ENCODE data around the gene ZNF385B. TPM values are rescaled to one million over a fixed set of nuclear protein-coding genes. Genes with fewer than 3 reads are reported as not detected.
"Not testable (repeated sequence)": the region's sequence is repeated elsewhere in the genome, so short reads cannot be mapped to it uniquely, and the experiment has no call there.

Gene ZNF385B
- total and polyA plus RNA-seq, 7 donors, result 0.35 to 5.6 (median 3.0) TPM; not detected in 1

DNA sequence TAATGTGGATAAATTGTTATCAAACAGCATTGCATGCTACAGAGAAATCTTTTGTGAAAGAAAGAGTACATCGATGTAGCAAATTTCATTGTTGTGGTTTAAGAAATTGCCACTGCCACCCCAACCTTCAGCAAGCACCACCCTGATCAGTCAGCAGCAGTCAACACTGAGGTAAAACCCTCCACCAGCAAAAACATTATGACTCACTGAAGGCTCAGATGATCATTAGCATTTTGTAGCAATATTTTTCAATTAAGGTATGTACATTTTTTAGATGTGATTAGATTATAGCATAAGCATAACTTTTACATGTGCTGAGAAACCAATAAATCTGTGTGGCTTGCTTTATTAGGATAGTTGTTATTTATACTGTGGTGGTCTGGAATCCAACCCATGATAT is 75.5 kb downstream of the ZNF385B start:
- Histone ChIP-seq H3K27me3 (no peaks in the 10 kb centered on the region), H3K4me1 (no peaks in the 10 kb centered on the region), H3K36me3 (no peaks in the 10 kb centered on the region), H3K4me3 (no peak overlapping the region), H3K27ac (no peak overlapping the region), H3K9me3 (no peaks in the 10 kb centered on the region)
- WGBS, 2 donors, result 90 to 93% methylated on average over 1 of the region's 1 CpG
- no peak for DNase-seq
- intact Hi-C loops (cut with DNase I), result no loop called here
- TF ChIP-seq POLR2AphosphoS5 (IDR thresholded peaks at IDR 0.05) (no peak), EP300 (IDR thresholded peaks at IDR 0.05) (no peak), POLR2A (IDR thresholded peaks at IDR 0.05) (no peak)
- TF ChIP-seq, protein P1, sequence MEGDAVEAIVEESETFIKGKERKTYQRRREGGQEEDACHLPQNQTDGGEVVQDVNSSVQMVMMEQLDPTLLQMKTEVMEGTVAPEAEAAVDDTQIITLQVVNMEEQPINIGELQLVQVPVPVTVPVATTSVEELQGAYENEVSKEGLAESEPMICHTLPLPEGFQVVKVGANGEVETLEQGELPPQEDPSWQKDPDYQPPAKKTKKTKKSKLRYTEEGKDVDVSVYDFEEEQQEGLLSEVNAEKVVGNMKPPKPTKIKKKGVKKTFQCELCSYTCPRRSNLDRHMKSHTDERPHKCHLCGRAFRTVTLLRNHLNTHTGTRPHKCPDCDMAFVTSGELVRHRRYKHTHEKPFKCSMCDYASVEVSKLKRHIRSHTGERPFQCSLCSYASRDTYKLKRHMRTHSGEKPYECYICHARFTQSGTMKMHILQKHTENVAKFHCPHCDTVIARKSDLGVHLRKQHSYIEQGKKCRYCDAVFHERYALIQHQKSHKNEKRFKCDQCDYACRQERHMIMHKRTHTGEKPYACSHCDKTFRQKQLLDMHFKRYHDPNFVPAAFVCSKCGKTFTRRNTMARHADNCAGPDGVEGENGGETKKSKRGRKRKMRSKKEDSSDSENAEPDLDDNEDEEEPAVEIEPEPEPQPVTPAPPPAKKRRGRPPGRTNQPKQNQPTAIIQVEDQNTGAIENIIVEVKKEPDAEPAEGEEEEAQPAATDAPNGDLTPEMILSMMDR (IDR thresholded peaks at IDR 0.05), result no peak

DNA sequence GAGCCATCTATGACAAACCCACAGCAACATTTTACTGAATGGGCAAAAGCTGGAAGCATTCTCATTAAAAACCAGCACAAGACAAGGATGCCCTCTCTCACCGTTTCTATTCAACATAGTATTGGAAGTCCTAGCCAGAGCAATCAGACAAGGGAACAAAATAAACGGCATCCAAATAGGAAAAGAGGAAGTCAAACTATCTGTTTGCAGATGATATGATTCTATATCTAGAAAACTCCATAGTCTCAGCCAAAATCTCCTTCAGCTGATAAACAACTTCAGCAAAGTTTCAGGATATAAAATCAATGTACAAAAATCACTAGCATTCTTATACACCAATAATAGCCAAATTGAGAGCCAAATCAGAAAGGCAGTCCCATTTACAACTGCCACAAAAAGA is 79.1 kb downstream of the ZNF385B start:
- 81% methylated on average over 2 of the region's 2 CpGs for WGBS, 2 donors
- H3K36me3 ChIP-seq; H3K9me3 ChIP-seq; intact Hi-C loops (cut with DNase I); H3K4me1 ChIP-seq; DNase-seq; H3K27me3 ChIP-seq; H3K4me3 ChIP-seq; H3K27ac ChIP-seq: not testable (repeated sequence)

DNA sequence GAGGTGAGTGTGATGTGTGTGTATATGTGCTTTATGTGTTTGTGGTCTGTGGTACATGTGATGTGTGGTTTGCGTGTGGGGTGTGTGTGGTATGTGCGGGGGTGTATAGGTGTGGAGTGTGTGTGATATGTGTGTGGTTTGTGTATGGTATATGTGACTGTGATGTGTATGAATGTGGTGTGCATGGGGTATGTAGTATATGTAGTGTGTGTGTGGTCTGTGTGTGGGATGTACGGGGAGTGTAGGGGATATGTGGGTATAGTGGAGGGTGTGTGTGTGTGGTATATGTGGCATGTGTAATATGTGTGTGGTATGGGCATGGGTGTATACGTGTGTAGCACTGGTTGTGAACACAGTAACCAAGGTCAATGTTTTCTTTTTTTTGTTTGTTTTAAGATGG is 87.4 kb downstream of the ZNF385B start:
- no peaks in the 10 kb centered on the region for H3K9me3 ChIP-seq
- intact Hi-C loops (cut with DNase I), result no loop called here
- no peaks in the 10 kb centered on the region for H3K27me3 ChIP-seq
- WGBS, 2 donors, result 93 to 94% methylated on average over 4 of the region's 4 CpGs
- TF ChIP-seq EP300 (IDR thresholded peaks at IDR 0.05) (no peak), POLR2A (IDR thresholded peaks at IDR 0.05) (no peak), POLR2AphosphoS5 (IDR thresholded peaks at IDR 0.05) (no peak)
- TF ChIP-seq, protein P1 (IDR thresholded peaks at IDR 0.05), result no peak
- H3K36me3 ChIP-seq, result no peaks in the 10 kb centered on the region
- H3K27ac ChIP-seq, result no peak overlapping the region
- H3K4me3 ChIP-seq, result no peak overlapping the region
- peaks cover 0 to 4% (median 2%) of the 10 kb centered on the region in 4 donors for H3K4me1 ChIP-seq
- DNase-seq, result no peak

DNA sequence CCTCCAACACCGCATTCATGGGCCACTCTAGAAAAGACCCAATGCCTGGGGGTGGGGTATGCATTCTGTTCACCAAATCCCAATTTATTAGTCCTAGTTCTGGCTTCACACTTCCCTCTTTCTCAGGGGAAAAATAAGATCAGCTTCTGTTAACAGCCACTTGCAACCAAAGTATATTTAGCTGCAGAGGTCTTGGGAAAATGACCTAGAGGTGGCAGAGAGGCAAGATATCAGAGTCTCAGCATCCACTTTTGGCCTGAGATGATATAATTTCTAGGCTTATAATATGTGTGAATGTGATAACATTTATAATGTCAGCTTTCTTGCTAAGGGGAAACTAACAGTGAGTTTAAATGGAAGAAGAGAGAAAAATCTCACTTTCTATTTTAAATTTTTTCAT is 89.1 kb downstream of the ZNF385B start:
- TF ChIP-seq EP300 (IDR thresholded peaks at IDR 0.05) (no peak), POLR2AphosphoS5 (IDR thresholded peaks at IDR 0.05) (no peak), POLR2A (IDR thresholded peaks at IDR 0.05) (no peak)
- TF ChIP-seq, protein P1 (IDR thresholded peaks at IDR 0.05), result no peak
- Histone ChIP-seq H3K27ac (no peak overlapping the region), H3K36me3 (no peaks in the 10 kb centered on the region), H3K4me3 (no peak overlapping the region), H3K4me1 (peaks cover 0 to 12% (median 8%) of the 10 kb centered on the region in 4 donors), H3K27me3 (no peaks in the 10 kb centered on the region), H3K9me3 (no peaks in the 10 kb centered on the region)
- intact Hi-C loops (cut with DNase I), result no loop called here
- WGBS, 2 donors, result 94 to 95% methylated on average over 1 of the region's 1 CpG
- DNase-seq, result no peak

DNA sequence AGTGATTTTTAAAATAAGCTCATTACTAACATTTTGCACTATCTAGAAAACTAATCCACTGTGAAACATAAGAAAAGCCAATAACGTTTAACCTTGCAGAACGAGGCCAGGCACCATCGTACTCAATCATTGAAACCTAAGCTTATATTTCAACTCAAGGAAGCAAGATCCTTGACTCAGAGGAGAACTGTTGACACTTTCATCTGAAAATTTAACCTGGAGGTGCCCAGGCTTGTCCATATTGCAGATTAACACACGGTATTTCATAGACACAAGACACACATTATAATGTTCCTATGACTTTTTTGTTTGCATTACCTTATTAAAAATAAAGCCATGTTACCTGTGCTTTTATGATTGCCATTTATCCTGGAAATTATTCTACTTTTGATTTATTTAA is 89.6 kb downstream of the ZNF385B start:
- H3K4me3 ChIP-seq, result no peak overlapping the region
- TF ChIP-seq, protein P1 (IDR thresholded peaks at IDR 0.05), result no peak
- TF ChIP-seq EP300 (IDR thresholded peaks at IDR 0.05) (no peak), POLR2AphosphoS5 (IDR thresholded peaks at IDR 0.05) (no peak), POLR2A (IDR thresholded peaks at IDR 0.05) (no peak)
- DNase-seq, result no peak
- no peak overlapping the region for H3K27ac ChIP-seq
- no peaks in the 10 kb centered on the region for H3K36me3 ChIP-seq
- peaks cover 0 to 12% (median 8%) of the 10 kb centered on the region in 4 donors for H3K4me1 ChIP-seq
- WGBS, 2 donors, result 84 to 92% methylated on average over 4 of the region's 4 CpGs
- intact Hi-C loops (cut with DNase I), result no loop called here
- no peaks in the 10 kb centered on the region for H3K27me3 ChIP-seq
- no peaks in the 10 kb centered on the region for H3K9me3 ChIP-seq
